ENCODE data around the gene SAP30L.

Gene SAP30L

DNA sequence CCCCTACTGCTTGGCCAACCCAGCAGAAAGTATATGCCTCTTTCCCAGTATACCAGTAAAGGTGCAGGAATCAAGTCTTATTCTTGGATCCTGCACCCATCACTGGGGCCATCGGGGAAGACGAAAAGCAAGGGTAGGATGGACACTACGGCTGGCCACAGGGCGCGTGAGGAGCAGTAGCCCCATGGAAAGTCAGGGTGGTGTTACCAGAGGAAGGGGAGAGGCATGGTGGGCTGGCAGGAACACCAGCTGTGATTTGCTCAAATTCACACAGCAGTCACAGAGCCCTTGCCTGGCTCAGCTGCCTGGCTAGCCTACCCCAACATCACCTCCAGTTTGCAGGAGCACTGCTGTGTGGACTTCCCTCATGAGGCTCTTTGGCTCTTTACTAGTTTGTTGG lies 34.5 kb upstream of the SAP30L start:
- POLR2A ChIA-PET: no interaction called here
- no peak for DNase-seq (ENCODE audit: low read depth, low spot score)
- CTCF ChIA-PET: interaction anchor here (1.4 to 8.9 kb wide), 4 partner anchors 9 to 336 kb away, joined by 3 to 141 read pairs (median 5); no protein-coding TSS in a partner anchor
- TF ChIP-seq CTCF (IDR thresholded peaks at IDR 0.05; ENCODE audit: insufficient read depth, low read length, missing control alignments): no peak
- H3K4me3 ChIP-seq (ENCODE audit: low read depth, low read length): no peak overlapping the region

DNA sequence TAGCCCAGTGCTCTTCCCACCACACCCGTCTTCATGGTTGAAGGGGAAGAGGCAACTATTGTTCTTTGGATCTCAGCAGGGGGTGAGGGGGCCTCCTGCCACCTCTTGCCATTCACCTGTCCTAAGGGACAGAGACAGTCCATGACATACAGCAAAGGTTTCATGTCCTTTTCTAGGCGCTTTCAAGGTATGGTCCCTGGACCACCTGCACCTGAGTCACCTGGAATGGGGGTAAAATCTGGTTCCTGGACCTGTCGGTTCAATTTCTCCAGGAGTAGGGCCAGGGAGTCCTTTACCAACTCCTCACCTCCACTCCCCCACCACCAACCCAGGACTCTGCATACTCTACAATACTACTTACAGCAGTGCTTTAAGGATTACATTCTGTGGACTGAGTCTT lies 33.5 kb upstream of the SAP30L start:
- POLR2A ChIA-PET: no interaction called here
- no peak for TF ChIP-seq CTCF (IDR thresholded peaks at IDR 0.05; ENCODE audit: insufficient read depth, low read length, missing control alignments)
- H3K4me3 ChIP-seq (ENCODE audit: low read depth, low read length): no peak overlapping the region
- DNase-seq (ENCODE audit: low read depth, low spot score): no peak
- CTCF ChIA-PET: interaction anchor here (1.0 kb wide), 1 partner anchor 340 kb away, joined by 3 read pairs; no protein-coding TSS in a partner anchor

- no peak overlapping the region for H3K4me3 ChIP-seq (ENCODE audit: low read depth, low read length)
- no peak for TF ChIP-seq CTCF (IDR thresholded peaks at IDR 0.05; ENCODE audit: insufficient read depth, low read length, missing control alignments)
- no peak for DNase-seq (ENCODE audit: low read depth, low spot score)
- ChIA-PET POLR2A (no interaction called here), CTCF (interaction anchor here (0.7 to 1.0 kb wide), 2 partner anchors 236 to 341 kb away, joined by 3 read pairs; no protein-coding TSS in a partner anchor)
Observed at GRCh38 chr5:154412925-154413324, 32.9 kb upstream of the SAP30L start.

DNA sequence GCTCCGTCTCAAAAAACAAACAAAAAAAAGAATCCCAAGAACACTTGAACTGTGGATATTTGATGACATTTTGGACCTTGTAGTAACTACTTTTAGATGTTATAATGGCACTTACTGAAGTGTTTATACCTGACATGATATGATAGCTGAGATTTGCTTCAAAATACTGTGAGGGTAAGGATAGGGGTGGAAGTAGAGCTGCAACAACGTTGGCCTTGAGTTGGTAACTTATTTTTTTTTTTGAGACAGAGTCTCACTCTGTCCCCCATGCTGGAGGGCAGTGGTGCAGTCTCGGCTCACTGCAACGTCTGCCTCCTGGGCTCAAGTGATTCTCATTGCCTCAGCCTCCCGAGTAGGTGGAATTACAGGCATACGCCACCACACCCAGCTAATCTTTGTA lies 30.7 kb upstream of the SAP30L start:
- DNase-seq (ENCODE audit: low read depth, low spot score): no peak
- no peak for TF ChIP-seq CTCF (IDR thresholded peaks at IDR 0.05; ENCODE audit: insufficient read depth, low read length, missing control alignments)
- H3K4me3 ChIP-seq (ENCODE audit: low read depth, low read length): no peak overlapping the region
- ChIA-PET CTCF (interaction anchor here (0.6 to 1.3 kb wide), 4 partner anchors 8 to 219 kb away, joined by 3 to 7 read pairs (median 4); no protein-coding TSS in a partner anchor), POLR2A (no interaction called here)

- CTCF ChIA-PET: interaction anchor here (2.4 kb wide), 1 partner anchor 13 kb away, joined by 9 read pairs; no protein-coding TSS in a partner anchor
- POLR2A ChIA-PET: no interaction called here
- no peak overlapping the region for H3K4me3 ChIP-seq (ENCODE audit: low read depth, low read length)
- TF ChIP-seq CTCF (IDR thresholded peaks at IDR 0.05; ENCODE audit: insufficient read depth, low read length, missing control alignments): no peak
- DNase-seq (ENCODE audit: low read depth, low spot score): peak; percentile 16
Observed at GRCh38 chr5:154418344-154418820, 27.4 kb upstream of the SAP30L start.

- ChIA-PET POLR2A (no interaction called here), CTCF (no interaction called here)
- DNase-seq (ENCODE audit: low read depth, low spot score): no peak
- no peak for TF ChIP-seq CTCF (IDR thresholded peaks at IDR 0.05; ENCODE audit: insufficient read depth, low read length, missing control alignments)
- no peak overlapping the region for H3K4me3 ChIP-seq (ENCODE audit: low read depth, low read length)
Observed at GRCh38 chr5:154419236-154419635, 26.6 kb upstream of the SAP30L start.

Measured in AG04449 (cell line).